Adrenal gland (tissue), 12 donors: ENCODE data around the gene RMND5A. TPM values are rescaled to one million over a fixed set of nuclear protein-coding genes. Genes with fewer than 3 reads are reported as not detected.

Source experiments
- DNase-seq, 7 donors: peaks; one replicate each; pipeline ENCODE4 v3.0.0-alpha.2; 2019 to 2020
- H3K27ac ChIP-seq, 5 donors: fragments of 200-600 bp; sonication (generic) in 4 of 5; 1 replicate in 3 of 5; 2 replicates in 2 of 5; pipeline versions ENCODE4 v1.5.1 to v1.8.0; 2016 to 2020; ENCODE audit warnings: mild to moderate bottlenecking in 1 of 5
- H3K27me3 ChIP-seq: fragments of 200-600 bp; 2 replicates; pipeline ENCODE4 v1.8.0; 2021
- H3K36me3 ChIP-seq, 2 donors: fragments of 200-600 bp; replicated peaks in 1 of 2; 1 replicate in 1 of 2; 2 replicates in 1 of 2; pipeline versions ENCODE4 v1.5.1 to v1.8.0; 2018 to 2022
- H3K4me1 ChIP-seq, 2 donors: fragments of 200-600 bp; replicated peaks in 1 of 2; 1 replicate in 1 of 2; 2 replicates in 1 of 2; pipeline versions ENCODE4 v1.5.1 to v1.8.0; 2018 to 2021
- H3K4me3 ChIP-seq, 4 donors: fragments of 200-600 bp; sonication (generic) in 3 of 4; one replicate each; pipeline ENCODE4 v1.5.1; 2016 to 2018
- H3K9me3 ChIP-seq, 3 donors: fragments of 200-600 bp; sonication (generic) in 1 of 3; replicated peaks in 1 of 3; 1 replicate in 2 of 3; 2 replicates in 1 of 3; pipeline versions ENCODE4 v1.5.1 to v1.8.0; 2016 to 2021
- POLR2A ChIP-seq, 2 donors: fragments of 450-650 bp; IDR thresholded peaks; one replicate each; pipeline ENCODE4 v1.6.1; 2017; ENCODE audit warnings: antibody characterized with exemption in 2 of 2, mild to moderate bottlenecking in 2 of 2, moderate library complexity in 1 of 2
- WGBS, 4 donors: extraction: QIAGEN DNeasy Blood & Tissue Kit in 2 of 4; methylation state at CpG; one replicate each; pipeline versions ENCODE4 v1.1.5 to v1.1.7; 2013 to 2017; 5-methylcytosine and 5-hydroxymethylcytosine counted together
- intact Hi-C, 2 donors: fragments of 100-400 bp; cut with DNase I; formaldehyde crosslinking; loops; one replicate each; pipeline versions ENCODE4 v1.14.1 to v1.15.0; 2022 to 2023
- polyA plus RNA-seq, 3 donors: library from polyadenylated mRNA; stranded (reverse); fragments of 200-250 nt in 2 of 3; fragments of 350-450 nt in 1 of 3; fragmentation: Illumina TruSeq in 1 of 3; extraction: RNeasy Lipid Tissue Mini Kit (QIAGEN cat#74804) in 1 of 3; gene quantifications; one replicate each; pipeline ENCODE4 v1.2.3, GENCODE V29; 2013 to 2014
- total RNA-seq, 9 donors: library from RNA; depleted of rRNA in 4 of 9; stranded (reverse); fragments of >200 nt in 4 of 9; fragments of 120-200 nt in 1 of 9; fragmentation: NEBNext Ultra II Directional in 1 of 9; extraction: Animal tissue kit (Norgen Biotek cat#: 25700) in 1 of 9; gene quantifications; one replicate each; pipeline versions ENCODE4 v1.1.0 to v1.2.4, GENCODE V29; 2013 to 2023
- TF ChIP-seq, protein P1 (sequence below), 6 experiments: fragments of 450-650 bp in 4 of 6; fragments of 200-600 bp in 2 of 6; sonication (generic) in 1 of 6; IDR thresholded peaks; 1 replicate in 5 of 6; 2 replicates in 1 of 6; pipeline versions ENCODE4 v1.5.1 to v1.8.0; 2016 to 2021; ENCODE audit warnings: antibody characterized with exemption in 6 of 6, mild to moderate bottlenecking in 2 of 6, moderate library complexity in 1 of 6
- donor health status: healthy with polysubstance abuse.
- donor health status: Bipolar disorder and iron deficiency.
- donor health status: DM: yes; HTN: yes; CAD: no.
- donor health status: DM: no; HTN: no; CAD: no.
- donor health status: DM: no; HTN: no; CAD: no.
- donor health status: DM: yes; HTN: yes; CAD: no.

RMND5A gene
- total and polyA plus RNA-seq, 12 donors: 8.2 to 45.9 (median 34.1) TPM

DNA sequence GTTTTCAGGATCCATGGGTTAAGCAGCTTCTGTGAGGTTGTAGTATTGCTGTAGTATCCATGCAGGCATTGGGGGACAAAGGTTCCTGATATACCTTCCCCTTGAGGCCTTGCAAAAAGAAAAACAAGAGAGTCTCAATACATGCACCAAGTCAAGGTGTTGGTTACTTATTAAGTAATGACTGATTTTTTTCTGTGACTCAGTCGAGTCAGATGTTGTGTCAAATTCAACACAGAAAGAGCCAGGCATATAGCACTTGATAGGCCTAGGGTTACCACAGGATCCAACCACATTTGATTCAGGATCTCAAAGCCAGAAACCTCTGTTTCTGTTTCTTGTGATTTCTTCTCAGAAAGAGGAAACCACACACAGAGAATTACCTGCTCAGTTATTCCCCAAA, 95.5 kb downstream of the RMND5A start:
- no peak for DNase-seq
- Histone ChIP-seq H3K4me1 (no peaks in the 10 kb centered on the region), H3K27me3 (peaks cover 4% of the 10 kb centered on the region), H3K27ac (no peak overlapping the region), H3K36me3 (no peaks in the 10 kb centered on the region), H3K9me3 (no peaks in the 10 kb centered on the region), H3K4me3 (no peak overlapping the region)
- 70 to 86% (median 80%) methylated on average over 1 of the region's 1 CpG for WGBS, 4 donors
- intact Hi-C loops: no loop called here
- TF ChIP-seq, protein P1, sequence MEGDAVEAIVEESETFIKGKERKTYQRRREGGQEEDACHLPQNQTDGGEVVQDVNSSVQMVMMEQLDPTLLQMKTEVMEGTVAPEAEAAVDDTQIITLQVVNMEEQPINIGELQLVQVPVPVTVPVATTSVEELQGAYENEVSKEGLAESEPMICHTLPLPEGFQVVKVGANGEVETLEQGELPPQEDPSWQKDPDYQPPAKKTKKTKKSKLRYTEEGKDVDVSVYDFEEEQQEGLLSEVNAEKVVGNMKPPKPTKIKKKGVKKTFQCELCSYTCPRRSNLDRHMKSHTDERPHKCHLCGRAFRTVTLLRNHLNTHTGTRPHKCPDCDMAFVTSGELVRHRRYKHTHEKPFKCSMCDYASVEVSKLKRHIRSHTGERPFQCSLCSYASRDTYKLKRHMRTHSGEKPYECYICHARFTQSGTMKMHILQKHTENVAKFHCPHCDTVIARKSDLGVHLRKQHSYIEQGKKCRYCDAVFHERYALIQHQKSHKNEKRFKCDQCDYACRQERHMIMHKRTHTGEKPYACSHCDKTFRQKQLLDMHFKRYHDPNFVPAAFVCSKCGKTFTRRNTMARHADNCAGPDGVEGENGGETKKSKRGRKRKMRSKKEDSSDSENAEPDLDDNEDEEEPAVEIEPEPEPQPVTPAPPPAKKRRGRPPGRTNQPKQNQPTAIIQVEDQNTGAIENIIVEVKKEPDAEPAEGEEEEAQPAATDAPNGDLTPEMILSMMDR (IDR thresholded peaks at IDR 0.05): no peak
- TF ChIP-seq POLR2A (IDR thresholded peaks at IDR 0.05): no peak

DNA sequence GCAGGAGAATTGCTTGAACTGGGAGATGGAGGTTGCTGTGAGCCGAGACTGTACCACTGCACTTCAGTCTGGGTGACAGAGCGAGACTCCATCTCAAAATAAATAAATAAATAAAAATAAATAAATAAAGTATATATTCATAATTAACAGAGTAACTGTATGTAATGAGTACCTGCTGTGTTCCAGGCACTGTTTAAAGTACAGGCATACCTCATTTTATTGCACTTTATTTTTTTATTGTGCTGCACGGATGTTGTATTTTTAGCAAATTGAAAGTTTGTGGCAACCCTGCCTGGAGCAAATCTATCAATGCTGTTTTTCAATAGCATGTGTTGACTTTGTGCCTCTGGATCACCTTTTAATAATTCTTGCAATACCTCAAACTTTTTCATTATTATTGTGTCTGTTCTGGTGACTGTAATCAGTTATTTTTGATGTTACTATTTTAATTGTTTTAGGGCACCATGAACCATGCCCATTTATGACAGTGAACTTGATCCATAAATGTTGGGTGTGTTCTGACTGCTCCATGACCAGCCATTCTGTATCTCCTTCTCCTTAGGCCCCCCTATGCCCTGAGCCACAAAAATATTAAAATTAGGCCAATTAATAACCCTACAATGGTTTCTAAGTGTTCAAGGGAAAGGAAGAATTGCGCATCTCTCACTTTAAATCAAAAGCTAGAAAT, 98.2 kb downstream of the RMND5A start:
- no peaks in the 10 kb centered on the region for H3K36me3 ChIP-seq
- TF ChIP-seq POLR2A (IDR thresholded peaks at IDR 0.05): no peak
- TF ChIP-seq, protein P1 (IDR thresholded peaks at IDR 0.05): no peak
- H3K4me1 ChIP-seq: no peaks in the 10 kb centered on the region
- intact Hi-C loops: no loop called here
- no peaks in the 10 kb centered on the region for H3K27me3 ChIP-seq
- 87 to 95% (median 92%) methylated on average over 4 of the region's 4 CpGs for WGBS, 4 donors
- no peaks in the 10 kb centered on the region for H3K9me3 ChIP-seq
- H3K27ac ChIP-seq: no peak overlapping the region
- no peak for DNase-seq
- no peak overlapping the region for H3K4me3 ChIP-seq

DNA sequence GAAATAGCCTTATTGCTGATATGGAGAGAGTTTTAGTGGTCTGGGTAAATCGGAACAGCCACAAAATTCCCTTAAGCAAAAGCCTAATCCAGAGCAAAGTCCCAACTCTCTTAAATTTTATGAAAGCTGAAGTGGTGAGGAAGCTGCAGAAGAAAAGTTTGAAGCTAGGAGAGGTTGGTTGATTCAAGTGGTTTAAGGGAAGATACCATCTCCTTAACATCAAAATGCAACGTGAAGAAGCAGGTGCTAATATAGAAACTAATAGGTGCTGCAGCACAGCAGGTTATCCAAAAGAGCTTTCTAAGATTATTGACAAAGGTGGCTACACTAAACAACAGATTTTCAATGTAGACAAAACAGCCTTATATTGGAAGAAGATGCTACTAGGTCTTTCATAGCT, 98.9 kb downstream of the RMND5A start:
- Histone ChIP-seq H3K9me3 (no peaks in the 10 kb centered on the region), H3K27ac (no peak overlapping the region), H3K4me1 (no peaks in the 10 kb centered on the region), H3K27me3 (no peaks in the 10 kb centered on the region), H3K36me3 (no peaks in the 10 kb centered on the region), H3K4me3 (no peak overlapping the region)
- TF ChIP-seq, protein P1 (IDR thresholded peaks at IDR 0.05): no peak
- TF ChIP-seq POLR2A (IDR thresholded peaks at IDR 0.05): no peak
- DNase-seq: no peak
- WGBS, 4 donors: 83 to 91% (median 84%) methylated on average over 2 of the region's 2 CpGs
- intact Hi-C loops: no loop called here

DNA sequence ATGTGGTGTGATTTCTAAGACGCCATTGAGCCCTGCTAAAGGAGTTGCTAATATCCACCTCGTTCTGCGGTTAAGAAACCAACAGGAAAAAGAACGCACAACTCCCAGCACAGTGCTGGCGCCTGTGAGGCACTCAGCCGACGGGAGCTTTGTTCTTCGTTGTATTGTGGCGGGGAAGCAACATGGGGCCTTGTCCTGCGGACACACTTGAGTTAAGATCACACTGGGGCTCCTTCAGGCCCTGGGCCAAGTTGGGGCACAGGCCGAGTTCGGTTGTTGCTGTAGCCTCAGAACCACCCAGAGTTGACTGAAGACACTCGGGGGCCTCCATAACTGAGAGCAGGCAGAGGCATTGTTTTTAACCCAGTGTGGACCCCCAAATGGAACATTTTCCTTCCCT, 101.2 kb downstream of the RMND5A start:
- DNase-seq: no peak
- H3K4me1 ChIP-seq: no peaks in the 10 kb centered on the region
- intact Hi-C loops: no loop called here
- no peaks in the 10 kb centered on the region for H3K27me3 ChIP-seq
- no peak overlapping the region for H3K27ac ChIP-seq
- H3K9me3 ChIP-seq: no peaks in the 10 kb centered on the region
- TF ChIP-seq, protein P1 (IDR thresholded peaks at IDR 0.05): no peak
- TF ChIP-seq POLR2A (IDR thresholded peaks at IDR 0.05): no peak
- H3K4me3 ChIP-seq: no peak overlapping the region
- H3K36me3 ChIP-seq: no peaks in the 10 kb centered on the region
- 85 to 96% (median 89%) methylated on average over 10 to 13 of the region's 13 CpGs for WGBS, 4 donors
